PFSK-1 (cell line): ENCODE results near the gene GLIPR1.

Experiments
- FOXP2 ChIP-seq: optimal IDR thresholded peaks from 2 replicates; pipeline ENCODE3; 2011; ENCODE audit warnings: borderline replicate concordance, control low read depth, inconsistent platforms; ENCODE audit not compliant: insufficient read depth; ENCODE audit errors: extremely low read length, extremely low read depth
- POLR2AphosphoS5 ChIP-seq: IDR thresholded peaks from 2 replicates; pipeline ENCODE4 v1.6.1; 2012; ENCODE audit warnings: low read depth, mild to moderate bottlenecking, control low read depth, low read length, moderate library complexity
- REST ChIP-seq, 2 experiments: IDR thresholded peaks; 2 replicates each; pipeline versions ENCODE4 v1.6.1 to v1.8.0; 2011 to 2012; ENCODE audit warnings: low read depth in 2 of 2, low read length in 2 of 2, control low read depth in 1 of 2, inconsistent platforms in 1 of 2, mild to moderate bottlenecking in 1 of 2, moderate library complexity in 1 of 2; ENCODE audit not compliant: insufficient read depth in 1 of 2
- SIN3A ChIP-seq: IDR thresholded peaks from 2 replicates; pipeline ENCODE4 v1.6.1; 2012; ENCODE audit warnings: mild to moderate bottlenecking, low read length, moderate library complexity, borderline replicate concordance; ENCODE audit not compliant: insufficient read depth
- TAF1 ChIP-seq: IDR thresholded peaks from 2 replicates; pipeline ENCODE4 v1.6.1; 2012; ENCODE audit warnings: low read length, control low read depth, borderline replicate concordance; ENCODE audit not compliant: insufficient read depth

GLIPR1 gene

GRCh38 chr12:75503459-75503858, 22.9 kb downstream of the GLIPR1 start:
- no peak for TF ChIP-seq FOXP2
- no peak for TF ChIP-seq POLR2AphosphoS5
- no peak for TF ChIP-seq SIN3A
- TF ChIP-seq REST (IDR thresholded peaks at IDR 0.05; ENCODE audit: insufficient read depth in 1 of 2, low read depth in 2 of 2, low read length in 2 of 2) = no peak
- no peak for TF ChIP-seq TAF1

- TF ChIP-seq REST (IDR thresholded peaks at IDR 0.05; ENCODE audit: insufficient read depth in 1 of 2, low read depth in 2 of 2, low read length in 2 of 2) (no peak), SIN3A (no peak), POLR2AphosphoS5 (no peak), FOXP2 (no peak), TAF1 (no peak)
Measured at GRCh38 chr12:75503866-75504265, 23.3 kb downstream of the GLIPR1 start.

- TF ChIP-seq REST (IDR thresholded peaks at IDR 0.05; ENCODE audit: insufficient read depth in 1 of 2, low read depth in 2 of 2, low read length in 2 of 2) (no peak), FOXP2 (no peak), TAF1 (no peak), POLR2AphosphoS5 (no peak), SIN3A (no peak)
Measured at GRCh38 chr12:75505706-75506312, 25.3 kb downstream of the GLIPR1 start.

GRCh38 chr12:75507086-75507485, 26.5 kb downstream of the GLIPR1 start:
- TF ChIP-seq REST (IDR thresholded peaks at IDR 0.05; ENCODE audit: insufficient read depth in 1 of 2, low read depth in 2 of 2, low read length in 2 of 2) (no peak), FOXP2 (no peak), TAF1 (no peak), POLR2AphosphoS5 (no peak), SIN3A (no peak)

- TF ChIP-seq FOXP2 = no peak
- TF ChIP-seq REST (IDR thresholded peaks at IDR 0.05; ENCODE audit: insufficient read depth in 1 of 2, low read depth in 2 of 2, low read length in 2 of 2) = no peak
- no peak for TF ChIP-seq SIN3A
- TF ChIP-seq POLR2AphosphoS5 = no peak
- no peak for TF ChIP-seq TAF1
Measured at GRCh38 chr12:75508159-75508558, 27.6 kb downstream of the GLIPR1 start.
